ENCODE data around the gene HAS3. TPM values are rescaled to one million over a fixed set of nuclear protein-coding genes. Genes with fewer than 3 reads are reported as not detected.
"Not testable (repeated sequence)": the region's sequence is repeated elsewhere in the genome, so short reads cannot be mapped to it uniquely, and the experiment has no call there.

The HAS3 gene
- total RNA-seq, 4 donors from 2014 or later: 0.78 to 3.3 (median 1.2) TPM

GRCh38 chr16:69141936-69142335 lies 36.5 kb downstream of the HAS3 start:
- Histone ChIP-seq H3K4me1 (no peaks in the 10 kb centered on the region), H3K27me3 (no peaks in the 10 kb centered on the region), H3K4me3 (no peak overlapping the region), H3K9me3 (no peaks in the 10 kb centered on the region), H3K27ac (no peak overlapping the region), H3K36me3 (peaks cover 0 to 97% of the 10 kb centered on the region in 2 donors)
- no peak for ATAC-seq
- WGBS, 2 donors (ENCODE audit: low coverage in 1 of 2): 70 to 80% methylated on average over 1 of the region's 4 CpGs
- TF ChIP-seq EP300 (IDR thresholded peaks at IDR 0.05) (no peak), POLR2A (IDR thresholded peaks at IDR 0.05) (no peak), POLR2AphosphoS5 (IDR thresholded peaks at IDR 0.05) (no peak), CTCF (IDR thresholded peaks at IDR 0.05) (no peak)

- TF ChIP-seq CTCF (IDR thresholded peaks at IDR 0.05) (no peak), POLR2A (IDR thresholded peaks at IDR 0.05) (no peak), EP300 (IDR thresholded peaks at IDR 0.05) (no peak), POLR2AphosphoS5 (IDR thresholded peaks at IDR 0.05) (no peak)
- Histone ChIP-seq H3K36me3 (peaks cover 0 to 91% of the 10 kb centered on the region in 2 donors), H3K27me3 (no peaks in the 10 kb centered on the region)
These were observed 37.7 kb downstream of the HAS3 start for GRCh38 chr16:69143116-69143515.

GRCh38 chr16:69145658-69146057 lies 40.2 kb downstream of the HAS3 start:
- no peak for TF ChIP-seq POLR2A (IDR thresholded peaks at IDR 0.05)
- no peak for TF ChIP-seq CTCF (IDR thresholded peaks at IDR 0.05)
- no peak for TF ChIP-seq POLR2AphosphoS5 (IDR thresholded peaks at IDR 0.05)
- TF ChIP-seq EP300 (IDR thresholded peaks at IDR 0.05): no peak
- no peak overlapping the region for H3K27ac ChIP-seq
- WGBS, 2 donors (ENCODE audit: low coverage in 1 of 2): 63 to 100% methylated on average over 2 to 3 of the region's 4 CpGs
- no peaks in the 10 kb centered on the region for H3K9me3 ChIP-seq
- no peaks in the 10 kb centered on the region for H3K4me1 ChIP-seq
- H3K36me3 ChIP-seq: peaks cover 0 to 86% of the 10 kb centered on the region in 2 donors
- H3K4me3 ChIP-seq: no peak overlapping the region
- H3K27me3 ChIP-seq: no peaks in the 10 kb centered on the region
- no peak for ATAC-seq

More at GRCh38 chr16:69143116-69143515, 37.7 kb downstream of the HAS3 start:
- ATAC-seq: no peak
- Histone ChIP-seq H3K9me3 (no peaks in the 10 kb centered on the region), H3K4me1 (no peaks in the 10 kb centered on the region), H3K27ac (no peak overlapping the region), H3K4me3 (no peak overlapping the region)
- WGBS, 2 donors (ENCODE audit: low coverage in 1 of 2): 71 to 79% methylated on average over 8 to 10 of the region's 11 CpGs

- WGBS, 2 donors (ENCODE audit: low coverage in 1 of 2): 90 to 100% methylated on average over 1 to 2 of the region's 9 CpGs
- H3K9me3 ChIP-seq: not testable (repeated sequence)
These were observed 44.2 kb downstream of the HAS3 start for GRCh38 chr16:69149621-69150020.

GRCh38 chr16:69150146-69150865 lies 44.9 kb downstream of the HAS3 start:
- WGBS, 2 donors (ENCODE audit: low coverage in 1 of 2): 34 to 53% methylated on average over 3 to 16 of the region's 16 CpGs

More at GRCh38 chr16:69149621-69150020, 44.2 kb downstream of the HAS3 start:
- H3K27ac ChIP-seq, ATAC-seq, H3K27me3 ChIP-seq, H3K4me3 ChIP-seq, H3K4me1 ChIP-seq: not testable (repeated sequence)
- H3K36me3 ChIP-seq: peaks cover 0 to 86% of the 10 kb centered on the region in 2 donors

More at GRCh38 chr16:69150146-69150865, 44.9 kb downstream of the HAS3 start:
- no peak overlapping the region for H3K27ac ChIP-seq
- peak; percentile 72 for ATAC-seq
- peaks cover 0 to 86% of the 10 kb centered on the region in 2 donors for H3K36me3 ChIP-seq
- peak; percentile 81 to 87 (median 84) for TF ChIP-seq CTCF (IDR thresholded peaks at IDR 0.05)
- TF ChIP-seq EP300 (IDR thresholded peaks at IDR 0.05): no peak
- no peak for TF ChIP-seq POLR2AphosphoS5 (IDR thresholded peaks at IDR 0.05)
- no peak for TF ChIP-seq POLR2A (IDR thresholded peaks at IDR 0.05)
- no peaks in the 10 kb centered on the region for H3K4me1 ChIP-seq
- H3K27me3 ChIP-seq: no peaks in the 10 kb centered on the region
- no peak overlapping the region for H3K4me3 ChIP-seq
- no peaks in the 10 kb centered on the region for H3K9me3 ChIP-seq
